Neural crest cell (in vitro differentiated cells): ENCODE measurements around the gene UBE2S. TPM values are rescaled to one million over a fixed set of nuclear protein-coding genes. Genes with fewer than 3 reads are reported as not detected.

Experiments
- DNase-seq: peaks from one replicate; pipeline ENCODE4 v3.0.0; 2021; ENCODE audit warnings: low read depth, mixed read lengths, low spot score
- H3K27ac Mint-ChIP-seq: one replicate; pipeline ENCODE4 v1.8.0; 2021; ENCODE audit warnings: mild to moderate bottlenecking, mixed read lengths; ENCODE audit not compliant: unreplicated experiment
- H3K27me3 Mint-ChIP-seq: 2 replicates; pipeline ENCODE4 v1.8.0; 2021; ENCODE audit warnings: low read depth, mild to moderate bottlenecking, mixed read lengths
- H3K36me3 Mint-ChIP-seq: 2 replicates; pipeline ENCODE4 v1.8.0; 2021; ENCODE audit warnings: low read depth, mild to moderate bottlenecking, mixed read lengths
- H3K4me1 Mint-ChIP-seq: 2 replicates; pipeline ENCODE4 v1.8.0; 2021; ENCODE audit warnings: mixed read lengths
- H3K4me3 Mint-ChIP-seq: one replicate; pipeline ENCODE4 v1.8.0; 2021; ENCODE audit warnings: mild to moderate bottlenecking, mixed read lengths
- H3K9me3 Mint-ChIP-seq: 2 replicates; pipeline ENCODE4 v1.8.0; 2021; ENCODE audit warnings: mixed read lengths
- CTCF ChIP-seq: fragments of 200-600 bp; sonication (generic); conservative IDR thresholded peaks from 2 replicates; pipeline ENCODE4 v1.5.0; 2021; ENCODE audit warnings: antibody characterized with exemption, mild to moderate bottlenecking
- total RNA-seq: library from RNA; stranded (reverse); gene quantifications from 2 replicates; pipeline ENCODE4 v1.2.1, GENCODE V29; 2021

The UBE2S gene
- total RNA-seq, 1 donor from 2014 or later, result 243 TPM

- DNase-seq, result no peak
- Mint-ChIP-seq H3K27ac (no peak overlapping the region), H3K4me3 (no peak overlapping the region), H3K4me1 (no peaks in the 10 kb centered on the region), H3K36me3 (no peaks in the 10 kb centered on the region), H3K9me3 (no peaks in the 10 kb centered on the region), H3K27me3 (peaks cover 44% of the 10 kb centered on the region)
- no peak for TF ChIP-seq CTCF
Observed at GRCh38 chr19:55358493-55358892, 49.1 kb downstream of the UBE2S start.

- Mint-ChIP-seq H3K27ac (no peak overlapping the region), H3K4me3 (no peak overlapping the region), H3K36me3 (no peaks in the 10 kb centered on the region), H3K9me3 (no peaks in the 10 kb centered on the region), H3K4me1 (peaks cover 8% of the 10 kb centered on the region), H3K27me3 (peaks cover 76% of the 10 kb centered on the region)
- no peak for DNase-seq
- no peak for TF ChIP-seq CTCF
Observed at GRCh38 chr19:55355213-55355821, 52.3 kb downstream of the UBE2S start.

GRCh38 chr19:55354698-55355212 lies 52.8 kb downstream of the UBE2S start, which contains the start of gene COX6B2:
Gene COX6B2 (minus strand): TSS chr19:55354719. CDS start chr19:55354521, 198 bp downstream.
- TF ChIP-seq CTCF, result no peak
- Mint-ChIP-seq H3K9me3 (no peaks in the 10 kb centered on the region), H3K4me1 (peaks cover 8% of the 10 kb centered on the region), H3K4me3 (peak within 1 kb of the TSS; percentile 59), H3K27ac (no peak within 1 kb of the TSS), H3K36me3 (no peaks in the 10 kb centered on the region), H3K27me3 (peaks cover 76% of the 10 kb centered on the region)
- no peak for DNase-seq

- no peak for DNase-seq
- H3K27me3 Mint-ChIP-seq, result peaks cover 78% of the 10 kb centered on the region
- no peaks in the 10 kb centered on the region for H3K9me3 Mint-ChIP-seq
- H3K27ac Mint-ChIP-seq, result no peak overlapping the region
- H3K4me1 Mint-ChIP-seq, result peaks cover 8% of the 10 kb centered on the region
- peak overlapping the region; percentile 59 for H3K4me3 Mint-ChIP-seq
- TF ChIP-seq CTCF, result no peak
- no peaks in the 10 kb centered on the region for H3K36me3 Mint-ChIP-seq
Observed at GRCh38 chr19:55353803-55354697, 53.5 kb downstream of the UBE2S start.

GRCh38 chr19:55353356-55353802 lies 54.2 kb downstream of the UBE2S start:
- H3K27me3 Mint-ChIP-seq, result peaks cover 74% of the 10 kb centered on the region
- TF ChIP-seq CTCF, result no peak
- DNase-seq, result no peak
- no peaks in the 10 kb centered on the region for H3K36me3 Mint-ChIP-seq
- H3K4me3 Mint-ChIP-seq, result peak overlapping the region; percentile 59
- H3K4me1 Mint-ChIP-seq, result peaks cover 8% of the 10 kb centered on the region
- H3K27ac Mint-ChIP-seq, result no peak overlapping the region
- no peaks in the 10 kb centered on the region for H3K9me3 Mint-ChIP-seq
